GM23338 (cell line): ENCODE data around the gene IQCE. TPM values are rescaled to one million over a fixed set of nuclear protein-coding genes. Genes with fewer than 3 reads are reported as not detected.

Experiments used
- ATAC-seq: fragments of 200-7000 bp; cut with Tn5 transposase; 3 replicates; pipeline ENCODE4 v1.9.1; 2020
- DNase-seq: peaks from one replicate; pipeline ENCODE4 v3.0.0-alpha.2; 2015; ENCODE audit warnings: low spot score
- H2AFZ ChIP-seq: fragments of 200-600 bp; sonication (generic); 2 replicates; pipeline ENCODE4 v1.8.0; 2016; ENCODE audit warnings: antibody characterized with exemption, mild to moderate bottlenecking, moderate library complexity
- H3F3A ChIP-seq: fragments of 200-600 bp; sonication (generic); replicated peaks from 2 replicates; pipeline ENCODE4 v1.8.0; 2017; ENCODE audit warnings: antibody characterized with exemption, mixed run types, low read depth
- H3K27ac ChIP-seq: fragments of 200-600 bp; sonication (generic); 2 replicates; pipeline ENCODE4 v1.6.1; 2016; ENCODE audit warnings: low read depth
- H3K27me3 ChIP-seq: fragments of 200-600 bp; sonication (generic); 2 replicates; pipeline ENCODE4 v1.8.0; 2016; ENCODE audit warnings: mild to moderate bottlenecking, mixed run types, moderate library complexity; ENCODE audit not compliant: insufficient read depth
- H3K36me3 ChIP-seq: fragments of 200-600 bp; sonication (generic); 2 replicates; pipeline ENCODE4 v1.8.0; 2016; ENCODE audit warnings: mild to moderate bottlenecking; ENCODE audit not compliant: insufficient read depth
- H3K4me1 ChIP-seq: fragments of 200-600 bp; sonication (generic); 2 replicates; pipeline ENCODE4 v1.8.0; 2016; ENCODE audit warnings: mild to moderate bottlenecking, moderate library complexity; ENCODE audit not compliant: insufficient read depth
- H3K4me2 ChIP-seq: fragments of 200-600 bp; sonication (generic); 2 replicates; pipeline ENCODE4 v1.7.1; 2017; ENCODE audit warnings: mixed run types
- H3K4me3 ChIP-seq: fragments of 200-600 bp; sonication (generic); 2 replicates; pipeline ENCODE4 v1.6.1; 2016; ENCODE audit warnings: mixed run types
- H3K79me2 ChIP-seq: fragments of 200-600 bp; sonication (generic); replicated peaks from 2 replicates; pipeline ENCODE4 v1.8.0; 2017; ENCODE audit warnings: mild to moderate bottlenecking; ENCODE audit not compliant: insufficient read depth
- H3K9me2 ChIP-seq: fragments of 200-600 bp; sonication (generic); 2 replicates; pipeline ENCODE4 v1.8.0; 2017; ENCODE audit not compliant: insufficient read depth
- H4K20me1 ChIP-seq: fragments of 200-600 bp; sonication (generic); replicated peaks from 2 replicates; pipeline ENCODE4 v1.8.0; 2017; ENCODE audit warnings: mild to moderate bottlenecking; ENCODE audit not compliant: insufficient read depth
- H3K27ac Mint-ChIP-seq: 2 replicates; pipeline ENCODE4 v1.8.0; 2020; ENCODE audit warnings: inconsistent platforms, mild to moderate bottlenecking, moderate library complexity, mixed read lengths
- H3K27me3 Mint-ChIP-seq: 3 replicates; pipeline ENCODE4 v1.8.0; 2022; ENCODE audit warnings: low read depth, mild to moderate bottlenecking, moderate library complexity, mixed read lengths, inconsistent platforms; ENCODE audit not compliant: insufficient read depth, poor library complexity
- H3K36me3 Mint-ChIP-seq: 3 replicates; pipeline ENCODE4 v1.8.0; 2021; ENCODE audit warnings: low read depth, mild to moderate bottlenecking, inconsistent platforms, moderate library complexity, mixed read lengths
- H3K4me1 Mint-ChIP-seq: 3 replicates; pipeline ENCODE4 v1.8.0; 2020; ENCODE audit warnings: mild to moderate bottlenecking, inconsistent platforms, mixed read lengths
- H3K4me3 Mint-ChIP-seq: 3 replicates; pipeline ENCODE4 v1.8.0; 2021; ENCODE audit warnings: moderate library complexity, mild to moderate bottlenecking, inconsistent platforms, mixed read lengths
- H3K9me3 Mint-ChIP-seq: 3 replicates; pipeline ENCODE4 v1.8.0; 2020; ENCODE audit warnings: moderate library complexity, mild to moderate bottlenecking, inconsistent platforms, mixed read lengths
- CREB1 ChIP-seq: fragments of 250-450 bp; sonication (Bioruptor Pico); IDR thresholded peaks from 2 replicates; pipeline ENCODE4 v1.5.0; 2020; ENCODE audit warnings: low read depth, mild to moderate bottlenecking, moderate library complexity
- CTCF ChIP-seq, 2 experiments: fragments of 200-600 bp in 1 of 2; sonication (generic) in 1 of 2; conservative IDR thresholded peaks; 2 replicates each; pipeline versions ENCODE4 v1.5.1 to v1.6.1; 2016 to 2017; ENCODE audit warnings: antibody characterized with exemption in 2 of 2, low read depth in 2 of 2, mild to moderate bottlenecking in 2 of 2, moderate library complexity in 1 of 2
- ETS1 ChIP-seq: IDR thresholded peaks from 2 replicates; pipeline ENCODE4 v1.6.1; 2016; ENCODE audit warnings: antibody characterized with exemption
- EZH2 ChIP-seq: fragments of 200-600 bp; sonication (generic); IDR thresholded peaks from one replicate; pipeline ENCODE4 v1.8.0; 2017; ENCODE audit warnings: antibody characterized with exemption, mild to moderate bottlenecking, low read depth; ENCODE audit not compliant: unreplicated experiment
- EZH2phosphoT487 ChIP-seq: fragments of 200-600 bp; sonication (generic); IDR thresholded peaks from one replicate; pipeline ENCODE4 v1.8.1; 2018; ENCODE audit warnings: antibody characterized with exemption; ENCODE audit not compliant: unreplicated experiment
- JUNB ChIP-seq: IDR thresholded peaks from one replicate; pipeline ENCODE4 v1.6.1; 2016; ENCODE audit warnings: antibody characterized with exemption; ENCODE audit not compliant: unreplicated experiment
- NANOG ChIP-seq: IDR thresholded peaks from 2 replicates; pipeline ENCODE4 v1.6.1; 2016; ENCODE audit warnings: antibody characterized with exemption, borderline replicate concordance
- POLR2AphosphoS5 ChIP-seq: IDR thresholded peaks from 2 replicates; pipeline ENCODE4 v1.6.1; 2016; ENCODE audit warnings: antibody characterized with exemption, low read depth
- REST ChIP-seq: IDR thresholded peaks from one replicate; pipeline ENCODE4 v1.6.1; 2018; ENCODE audit warnings: antibody characterized with exemption; ENCODE audit not compliant: unreplicated experiment
- STAT1 ChIP-seq: IDR thresholded peaks from one replicate; pipeline ENCODE4 v1.6.1; 2016; ENCODE audit warnings: antibody characterized with exemption; ENCODE audit not compliant: unreplicated experiment
- ZNF114 ChIP-seq: fragments of 250-450 bp; sonication (Bioruptor Pico); IDR thresholded peaks from 2 replicates; pipeline ENCODE4 v1.5.0; 2020; ENCODE audit warnings: mild to moderate bottlenecking, moderate library complexity
- ZNF331 ChIP-seq: fragments of 250-450 bp; sonication (Bioruptor Pico); IDR thresholded peaks from 2 replicates; pipeline ENCODE4 v1.5.0; 2020; ENCODE audit warnings: low read depth, mild to moderate bottlenecking, moderate library complexity
- ZNF462 ChIP-seq: fragments of 250-450 bp; sonication (Bioruptor Pico); IDR thresholded peaks from 2 replicates; pipeline ENCODE4 v1.5.0; 2020; ENCODE audit warnings: mild to moderate bottlenecking, moderate library complexity
- polyA plus RNA-seq: library from polyadenylated mRNA; unstranded; fragments of >200 nt; fragmentation: Nextera tagmentation; extraction: Ambion mirVana; gene quantifications from 2 replicates; pipeline ENCODE4 v1.2.1, GENCODE V29; 2016
- total RNA-seq: library from RNA; depleted of rRNA; stranded (reverse); fragments of >200 nt; shearing (Covaris generic); gene quantifications from 2 replicates; pipeline ENCODE4 v1.2.3, GENCODE V29; 2014

The IQCE gene
- total and polyA plus RNA-seq, 2 experiments from 2014 or later, result 5.0 to 7.7 TPM

GRCh38 chr7:2551418-2551817 is 7.4 kb upstream of the IQCE start:
- ATAC-seq (no peak), DNase-seq (no peak)
- no peaks in the 10 kb centered on the region for H3K27me3 ChIP-seq
- H3K4me3 Mint-ChIP-seq, result no peak overlapping the region
- no peak for TF ChIP-seq POLR2AphosphoS5
- TF ChIP-seq JUNB, result no peak
- no peak for TF ChIP-seq CREB1 (CRISPR knock-in tag)
- no peak for TF ChIP-seq NANOG
- TF ChIP-seq ZNF462 (CRISPR knock-in tag), result no peak
- TF ChIP-seq ZNF331 (CRISPR knock-in tag), result no peak
- no peak for TF ChIP-seq EZH2phosphoT487
- no peak for TF ChIP-seq EZH2
- no peak for TF ChIP-seq ETS1
- no peak for TF ChIP-seq STAT1
- TF ChIP-seq CTCF (conservative IDR thresholded peaks at IDR 0.05; ENCODE audit: low read depth in 2 of 2), result no peak
- TF ChIP-seq REST, result no peak
- no peak for TF ChIP-seq ZNF114 (CRISPR knock-in tag)
- no peak overlapping the region for H2AFZ ChIP-seq
- H3K27me3 Mint-ChIP-seq, result peaks cover 6% of the 10 kb centered on the region
- peaks cover 11% of the 10 kb centered on the region for H3K36me3 ChIP-seq
- no peaks in the 10 kb centered on the region for H3K9me3 Mint-ChIP-seq
- no peak overlapping the region for H3K27ac ChIP-seq
- H3K79me2 ChIP-seq, result peaks cover 26% of the 10 kb centered on the region
- H3F3A ChIP-seq, result peaks cover 10% of the 10 kb centered on the region
- no peak overlapping the region for H3K4me3 ChIP-seq
- peaks cover 53% of the 10 kb centered on the region for H3K36me3 Mint-ChIP-seq
- no peaks in the 10 kb centered on the region for H3K9me2 ChIP-seq
- H4K20me1 ChIP-seq, result peaks cover 9% of the 10 kb centered on the region
- no peak overlapping the region for H3K27ac Mint-ChIP-seq
- peaks cover 5% of the 10 kb centered on the region; the same call in 1 of the 2 replicates for H3K4me1 ChIP-seq
- no peak overlapping the region for H3K4me2 ChIP-seq
- H3K4me1 Mint-ChIP-seq, result peaks cover 8% of the 10 kb centered on the region; the same call in 2 of the 3 replicates
